ENCODE measurements around the gene HSD3B7.

HSD3B7 gene

GRCh38 chr16:30997725-30998711 lies 13.0 kb downstream of the HSD3B7 start:
- DNase-seq (ENCODE audit: insufficient read length, low spot score) (no peak), FAIRE-seq (no peak)
- no peak for TF ChIP-seq CTCF (IDR thresholded peaks at IDR 0.05; ENCODE audit: insufficient read depth, missing control alignments)

- no peak for FAIRE-seq
- TF ChIP-seq CTCF (IDR thresholded peaks at IDR 0.05; ENCODE audit: insufficient read depth, missing control alignments), result no peak
- DNase-seq (ENCODE audit: insufficient read length, low spot score), result no peak
Measured at GRCh38 chr16:30998852-30999761, 14.1 kb downstream of the HSD3B7 start.

- FAIRE-seq, result no peak
- no peak for DNase-seq (ENCODE audit: insufficient read length, low spot score)
- TF ChIP-seq CTCF (IDR thresholded peaks at IDR 0.05; ENCODE audit: insufficient read depth, missing control alignments), result no peak
Measured at GRCh38 chr16:31000671-31001382, 15.8 kb downstream of the HSD3B7 start.

GRCh38 chr16:31001507-31002249 lies 16.7 kb downstream of the HSD3B7 start:
- FAIRE-seq (no peak), DNase-seq (ENCODE audit: insufficient read length, low spot score) (no peak)
- TF ChIP-seq CTCF (IDR thresholded peaks at IDR 0.05; ENCODE audit: insufficient read depth, missing control alignments), result no peak

GRCh38 chr16:31002250-31002700 lies 17.3 kb downstream of the HSD3B7 start:
- FAIRE-seq, result no peak
- TF ChIP-seq CTCF (IDR thresholded peaks at IDR 0.05; ENCODE audit: insufficient read depth, missing control alignments), result no peak
- DNase-seq (ENCODE audit: insufficient read length, low spot score), result no peak

- no peak for FAIRE-seq
- TF ChIP-seq CTCF (IDR thresholded peaks at IDR 0.05; ENCODE audit: insufficient read depth, missing control alignments), result no peak
- DNase-seq (ENCODE audit: insufficient read length, low spot score), result no peak
Measured at GRCh38 chr16:31002862-31003341, 17.9 kb downstream of the HSD3B7 start.

Measured in D721Med (cell line).